Activated CD4-positive, alpha-beta T cell treated with anti-CD3 and anti-CD28 coated beads, Interleukin-2, amount 50 U/mL, for 1 hour (primary cell): ENCODE measurements around the gene ASTN2.

Source experiments
- DNase-seq: peaks from one replicate; pipeline ENCODE4 v3.0.0-alpha.2; 2020

Gene ASTN2

DNA sequence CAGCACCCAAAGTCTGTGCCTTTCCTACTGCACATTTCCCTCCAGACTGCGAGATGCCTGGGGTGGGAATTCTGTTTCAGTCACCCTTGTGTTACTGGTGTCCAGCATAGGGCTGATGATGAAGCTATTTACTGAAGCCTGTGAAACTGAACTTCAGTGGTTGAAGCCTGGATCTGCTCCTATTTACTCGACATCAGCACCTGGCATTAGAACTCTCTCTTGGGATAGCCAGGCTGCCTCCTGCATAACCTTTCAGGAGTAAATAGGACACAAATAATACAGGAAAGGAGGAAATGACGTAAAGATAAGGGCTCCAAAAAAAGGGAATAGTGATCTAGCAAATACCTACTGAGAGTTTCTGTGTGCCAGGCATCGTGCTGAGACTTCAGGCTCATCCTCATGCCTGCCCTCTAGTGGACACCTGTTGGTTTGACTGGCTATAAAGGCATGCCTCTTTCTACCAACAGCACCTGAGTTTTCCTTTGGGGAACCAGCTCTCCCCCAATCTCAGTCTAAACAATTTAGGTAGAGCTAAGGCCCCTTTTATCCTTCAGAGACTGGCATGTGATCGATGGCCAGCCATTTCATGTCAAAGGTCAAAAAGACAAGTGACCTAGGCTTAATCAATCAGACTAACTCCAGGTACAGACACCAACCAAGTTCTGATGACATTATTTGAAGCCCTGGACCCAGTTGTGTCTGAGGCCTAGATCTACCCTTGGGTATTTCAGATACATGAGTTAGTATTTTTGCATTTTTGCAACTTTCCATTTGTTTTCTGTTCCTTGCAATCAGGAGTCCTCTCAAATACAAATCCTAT is 919.8 kb downstream of the ASTN2 start:
- DNase-seq, result no peak

DNA sequence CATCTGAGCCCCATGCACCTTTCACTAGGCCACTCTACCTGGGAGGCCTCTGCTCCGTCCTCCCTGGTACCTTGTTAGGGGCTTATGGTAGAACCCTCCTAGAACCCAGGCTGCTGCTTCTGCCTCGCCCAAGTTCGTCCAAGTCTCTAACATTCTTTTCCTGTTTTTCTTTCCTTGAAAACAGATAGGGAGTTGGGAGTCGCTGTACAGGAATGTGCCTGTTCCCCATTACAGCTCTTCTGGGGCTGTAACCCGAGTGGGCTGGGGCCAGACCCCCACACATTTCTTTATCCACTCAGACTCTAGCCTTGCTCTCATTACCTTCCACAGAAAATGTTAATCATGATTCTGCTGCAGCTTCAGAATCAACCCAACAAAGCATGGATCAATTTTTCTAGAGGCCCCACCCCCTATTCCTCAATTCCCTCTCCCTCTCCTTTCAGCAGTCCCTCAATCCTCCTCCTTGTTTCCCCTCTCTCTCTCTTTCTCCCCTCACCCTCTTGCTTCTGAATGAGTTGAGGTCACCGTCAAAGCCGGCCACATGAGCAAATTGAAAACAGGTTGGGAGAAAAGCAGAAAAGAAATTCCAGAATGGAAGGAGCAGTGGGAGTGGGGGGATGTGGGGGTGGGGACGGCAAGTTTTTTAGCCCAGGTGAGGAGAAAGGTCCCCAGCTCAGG is 921.5 kb downstream of the ASTN2 start:
- DNase-seq, result no peak

DNA sequence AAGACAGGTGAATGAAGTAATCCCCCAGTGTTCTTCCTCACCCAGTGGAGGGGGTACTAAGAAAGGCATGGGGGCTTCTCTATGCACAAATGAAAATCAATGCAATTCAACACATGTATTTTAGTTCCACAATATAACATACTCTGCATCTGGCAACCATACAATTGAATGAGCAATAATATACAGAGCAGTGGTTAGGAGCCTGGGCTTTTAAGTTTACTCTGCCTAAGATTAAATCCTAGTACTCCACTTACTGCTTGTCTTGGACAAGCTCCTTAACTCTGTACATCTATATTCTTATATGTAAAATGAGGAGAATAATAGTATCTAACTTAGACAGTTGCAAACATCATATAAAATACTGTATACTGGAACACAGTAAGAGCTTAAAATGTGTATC is 923.2 kb downstream of the ASTN2 start:
- DNase-seq, result no peak

DNA sequence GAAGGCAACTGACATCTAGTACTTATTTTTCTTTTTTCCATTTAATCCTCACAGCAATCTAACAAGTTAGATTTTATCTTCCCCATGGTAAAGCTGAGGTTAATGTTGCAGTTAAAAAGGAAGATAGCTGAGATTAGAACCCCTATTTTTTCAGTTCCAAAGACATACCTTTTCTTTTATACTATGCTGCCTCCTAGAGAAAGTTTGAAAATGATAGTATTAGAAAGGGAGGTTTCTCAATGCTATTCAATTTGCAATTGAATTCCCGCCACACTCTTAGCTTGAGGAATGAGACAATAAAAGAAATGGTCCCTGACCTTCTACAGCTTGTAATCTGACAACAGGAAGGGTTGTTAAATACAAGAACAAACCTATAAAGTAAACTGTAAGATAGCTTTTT is 923.6 kb downstream of the ASTN2 start:
- no peak for DNase-seq

DNA sequence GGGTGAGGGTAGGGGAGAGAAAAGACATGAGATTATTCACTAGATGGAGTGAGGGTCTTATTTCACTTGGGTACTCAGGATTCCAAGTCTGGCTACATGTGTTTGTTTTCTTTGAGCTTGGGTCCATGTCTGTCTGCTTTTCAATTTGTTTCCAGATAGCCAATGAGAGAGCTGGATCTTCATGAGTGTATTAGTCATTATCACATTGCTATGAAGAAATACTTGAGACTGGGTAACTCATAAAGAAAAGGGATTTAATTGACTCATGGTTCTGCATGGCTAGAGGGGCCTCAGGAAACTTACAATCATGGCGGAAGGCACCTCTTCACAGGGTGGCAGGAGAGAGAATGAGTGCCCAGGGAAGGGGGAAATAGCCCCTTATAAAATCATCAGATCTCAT is 924.5 kb downstream of the ASTN2 start:
- DNase-seq, result no peak

DNA sequence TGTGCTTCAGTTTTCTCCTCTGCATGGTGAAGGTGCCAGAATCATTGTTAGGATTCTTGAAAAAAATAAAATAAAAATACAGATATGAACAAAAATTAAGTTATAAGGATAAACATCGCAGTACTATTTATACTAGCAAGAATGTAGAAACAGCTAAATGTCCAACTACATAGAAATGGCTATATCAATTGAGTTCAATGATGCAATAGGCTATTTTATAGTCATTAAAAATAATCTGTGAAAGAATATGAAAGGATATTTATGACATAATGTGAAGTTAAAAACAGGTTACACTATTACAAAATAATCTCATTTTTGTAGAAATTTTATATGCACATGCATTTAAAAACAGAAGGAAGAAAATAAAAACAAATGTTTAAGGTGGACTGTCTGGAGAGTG is 926.5 kb downstream of the ASTN2 start:
- DNase-seq, result no peak

DNA sequence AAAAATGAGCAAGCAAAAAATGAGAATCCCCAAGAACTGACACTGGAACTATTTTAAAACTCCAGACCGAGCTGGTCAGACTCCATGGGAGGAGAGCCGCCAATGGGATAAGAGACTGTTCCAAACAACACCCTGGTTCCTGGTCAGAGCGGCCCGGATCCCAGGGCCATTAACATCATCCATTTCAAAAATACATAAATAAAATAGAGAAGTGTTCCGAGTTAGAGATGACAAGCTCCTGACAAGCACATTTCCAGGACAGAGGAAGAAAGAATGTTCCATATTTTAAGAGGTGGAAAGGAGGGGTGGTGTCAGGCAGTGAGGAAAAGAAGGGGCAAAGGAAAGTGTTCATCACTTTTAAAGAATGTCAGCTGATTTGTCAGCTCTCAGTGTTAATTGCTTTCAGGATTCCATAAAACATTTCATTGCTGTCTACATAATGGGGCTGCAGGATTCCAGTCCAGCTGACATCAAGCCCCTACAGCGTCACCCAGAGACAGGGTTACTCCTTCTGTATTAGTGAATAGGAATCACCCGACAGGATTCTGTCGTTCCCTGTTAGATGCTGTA is 930.3 kb downstream of the ASTN2 start:
- DNase-seq, result no peak

DNA sequence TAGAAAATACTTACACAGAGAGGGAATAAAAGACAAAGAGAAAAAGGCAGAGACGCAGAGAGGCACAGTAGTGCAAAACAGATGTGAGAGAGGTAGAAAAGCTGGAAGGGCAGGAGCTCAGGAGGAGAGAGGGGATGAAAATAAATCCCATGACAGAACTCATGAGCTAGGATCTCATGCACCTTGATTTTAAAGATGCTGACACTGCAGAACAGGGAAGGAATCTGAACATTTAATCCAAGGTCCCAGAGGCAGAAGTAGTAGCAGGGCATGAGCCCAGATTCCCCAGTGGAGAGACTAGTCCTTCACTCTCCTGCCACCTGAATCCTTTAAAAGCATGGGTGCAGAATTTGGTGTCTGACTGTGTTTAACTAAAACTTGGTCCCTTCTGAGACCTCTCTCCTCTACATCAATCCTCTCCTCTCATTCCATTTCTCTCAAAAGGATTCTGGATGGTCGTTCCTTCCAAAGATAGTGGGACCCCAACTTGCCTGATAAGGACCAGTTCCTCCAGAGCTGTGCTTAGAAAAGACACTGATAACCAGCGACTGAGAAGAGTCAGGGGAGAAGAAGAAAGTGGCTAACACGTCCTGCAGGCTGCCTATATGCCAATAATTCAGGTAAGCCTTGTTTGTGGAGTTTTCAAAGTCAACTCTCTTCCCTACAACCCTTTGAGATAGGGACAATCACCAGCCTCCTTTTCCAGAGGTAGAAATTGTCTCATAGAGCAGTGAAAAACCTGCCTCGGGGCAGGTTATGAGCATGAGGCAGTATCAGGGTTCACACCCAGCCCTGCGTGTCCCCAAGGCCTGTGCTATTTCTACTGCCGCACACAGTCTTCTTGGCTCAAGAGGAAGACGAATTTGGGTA is 931.0 kb downstream of the ASTN2 start:
- DNase-seq, result no peak

DNA sequence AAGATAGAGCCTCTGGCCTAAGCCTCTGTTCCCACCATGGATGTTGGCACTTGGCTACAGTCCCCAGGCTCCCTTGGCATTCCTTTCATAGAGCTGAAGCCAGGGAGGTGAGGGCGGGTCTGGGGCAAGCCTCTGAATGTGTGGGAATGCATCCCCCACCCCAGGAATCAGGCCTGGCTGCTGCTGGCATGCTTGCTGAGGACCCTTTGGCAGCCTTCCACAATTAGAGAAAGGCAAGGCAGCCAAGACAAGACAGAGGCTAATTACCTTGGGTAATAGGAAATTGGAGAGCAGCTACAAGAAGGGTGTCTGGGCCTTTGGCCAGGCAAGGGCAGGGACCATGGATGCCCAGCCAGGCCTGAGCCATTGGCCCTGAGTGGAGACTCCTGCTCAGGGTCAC is 932.1 kb downstream of the ASTN2 start:
- DNase-seq, result no peak

DNA sequence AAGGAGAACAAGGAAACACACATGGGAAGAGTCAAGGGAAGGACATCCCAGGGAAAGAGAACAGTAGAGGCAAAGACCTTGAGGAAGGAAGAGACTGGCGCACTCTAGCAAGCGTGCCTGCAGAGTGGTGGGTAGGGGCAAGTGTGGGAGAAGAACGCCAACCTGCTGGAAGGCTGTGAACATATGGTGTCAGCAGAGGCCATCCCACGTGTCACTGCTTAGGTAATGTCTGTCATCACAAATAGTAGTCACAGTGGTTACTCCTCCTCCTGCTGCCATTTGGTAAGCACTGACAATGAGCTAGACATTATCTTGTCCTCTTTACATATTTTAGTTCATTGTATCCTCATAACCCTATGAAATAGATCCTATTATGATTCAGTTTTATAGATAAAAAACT is 934.2 kb downstream of the ASTN2 start:
- no peak for DNase-seq

DNA sequence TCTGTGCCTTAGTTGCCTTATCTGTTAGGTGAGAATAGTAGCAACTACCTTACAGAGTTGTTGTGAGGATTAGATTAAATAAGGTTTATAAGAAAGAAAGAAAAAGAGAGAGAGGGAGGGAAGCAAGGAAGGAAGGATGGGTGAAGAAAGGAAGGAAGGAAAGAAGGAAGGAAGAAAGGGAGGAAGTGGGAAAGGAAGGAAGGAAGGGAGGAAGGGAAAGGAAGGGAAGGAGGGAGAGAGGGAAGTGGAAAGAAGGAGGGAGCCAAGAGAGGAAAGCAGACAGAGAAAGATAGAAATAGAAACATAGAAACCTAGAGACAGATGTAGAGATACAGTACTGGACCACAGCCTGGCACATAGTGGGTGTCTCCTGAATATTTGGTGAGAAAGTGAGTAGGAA is 934.9 kb downstream of the ASTN2 start:
- DNase-seq, result no peak

DNA sequence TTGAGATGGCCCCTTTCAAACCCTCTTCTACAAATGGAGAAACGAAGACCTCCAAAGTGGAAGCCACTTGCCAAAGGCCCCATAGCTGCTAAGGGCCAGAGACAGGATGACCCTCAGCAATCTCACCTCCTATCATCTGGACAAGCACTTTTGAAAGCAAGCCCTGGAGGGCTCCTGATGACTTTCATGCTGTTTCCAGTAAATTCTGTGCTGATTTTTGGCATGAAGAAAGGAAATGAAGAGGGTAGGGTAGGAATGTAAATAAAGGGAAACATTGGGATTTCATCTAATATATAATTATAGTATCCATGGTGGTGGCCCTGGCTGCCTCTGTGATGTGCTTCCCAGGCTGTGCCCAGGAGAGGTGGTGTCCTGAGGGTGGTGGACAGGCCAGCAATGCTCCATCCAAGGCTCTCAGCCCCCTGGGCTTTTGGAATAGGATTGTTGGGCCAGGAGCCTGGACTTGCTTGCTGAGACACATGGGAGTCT is 935.8 kb downstream of the ASTN2 start:
- no peak for DNase-seq

DNA sequence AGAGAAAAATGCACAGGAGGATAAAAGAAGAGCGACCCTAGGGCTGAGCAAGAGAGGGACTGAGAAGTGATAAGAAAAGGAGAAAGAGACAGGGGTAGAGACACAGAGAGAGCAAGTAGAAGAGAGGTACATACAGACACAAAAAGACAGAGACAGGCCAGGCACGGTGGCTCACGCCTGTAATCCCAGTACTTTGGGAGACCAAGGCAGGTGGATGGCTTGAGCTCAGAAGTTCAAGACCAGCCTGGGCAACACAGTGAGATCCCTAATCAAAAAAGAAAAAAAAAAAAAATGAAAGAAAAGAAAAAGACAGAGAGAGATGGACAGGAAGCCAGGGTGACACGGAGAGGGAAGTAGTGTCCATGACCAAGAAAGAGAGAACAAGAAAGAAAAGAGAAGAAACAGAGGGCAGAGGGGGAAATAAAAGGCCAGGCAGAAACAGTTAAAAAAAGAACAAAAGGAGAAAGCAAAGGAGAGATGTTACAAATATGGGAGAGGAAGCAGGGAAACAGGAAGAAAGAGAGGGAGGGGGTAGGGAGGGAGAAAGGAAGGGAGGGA is 937.2 kb downstream of the ASTN2 start:
- DNase-seq, result no peak

DNA sequence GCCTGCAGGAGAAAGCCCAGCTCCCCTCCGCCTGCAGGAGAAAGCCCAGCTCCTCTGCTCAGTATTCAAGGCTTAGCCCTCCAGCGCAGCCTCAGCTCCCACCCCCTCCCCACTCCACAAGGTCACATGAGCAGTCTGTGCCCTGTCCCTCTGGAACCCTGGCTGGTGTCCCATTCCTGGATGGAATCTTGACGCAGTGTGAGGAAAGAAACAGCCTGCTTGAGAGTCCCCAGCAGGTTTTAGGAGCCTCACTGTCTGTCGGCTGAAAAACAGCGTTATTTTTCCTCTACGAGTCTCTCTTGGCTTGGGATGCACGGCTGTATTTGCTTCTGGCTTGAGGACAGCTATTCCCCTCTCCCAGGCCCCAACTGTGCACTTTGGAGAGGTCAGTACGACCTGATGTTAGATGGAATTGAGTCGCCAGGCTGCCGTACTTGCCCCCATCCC is 937.9 kb downstream of the ASTN2 start:
- no peak for DNase-seq

DNA sequence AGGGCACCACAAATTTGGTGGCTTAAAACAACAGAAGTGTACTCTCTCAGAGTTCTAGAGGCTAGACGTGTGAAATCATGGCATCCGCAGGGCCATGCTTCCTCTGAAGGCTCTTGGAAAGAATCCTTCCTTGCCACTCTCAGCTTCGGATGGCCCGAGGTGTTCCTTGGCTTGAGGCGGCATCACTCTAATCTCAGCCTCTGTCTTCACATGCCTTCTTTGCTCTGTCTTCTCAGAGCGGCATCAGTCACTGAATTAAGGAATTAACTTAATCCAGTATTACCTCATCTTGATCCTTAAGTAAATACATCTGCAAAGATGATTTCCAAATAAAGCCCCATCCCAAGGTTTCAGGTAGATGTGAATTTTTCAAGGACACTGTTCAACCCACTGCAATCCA is 938.9 kb downstream of the ASTN2 start:
- DNase-seq, result no peak

DNA sequence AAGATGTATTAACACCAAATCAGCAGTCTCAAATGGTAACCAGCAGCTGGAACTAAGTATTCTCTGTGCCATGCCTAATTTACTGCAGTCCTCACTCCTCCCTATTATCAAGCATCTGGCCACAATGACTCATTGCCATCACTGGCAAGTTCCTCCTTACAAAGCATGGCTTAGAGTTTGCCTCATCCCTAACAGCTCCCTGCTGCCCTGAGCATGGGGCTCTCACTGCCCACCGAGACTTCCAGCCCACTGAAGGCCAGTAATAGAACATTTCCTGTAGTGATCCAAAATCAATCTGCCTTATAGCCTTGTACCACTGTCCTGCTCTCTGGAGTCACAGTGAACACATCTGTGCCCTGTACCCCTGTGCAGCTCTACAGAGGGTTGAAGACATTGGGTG is 939.7 kb downstream of the ASTN2 start:
- no peak for DNase-seq

DNA sequence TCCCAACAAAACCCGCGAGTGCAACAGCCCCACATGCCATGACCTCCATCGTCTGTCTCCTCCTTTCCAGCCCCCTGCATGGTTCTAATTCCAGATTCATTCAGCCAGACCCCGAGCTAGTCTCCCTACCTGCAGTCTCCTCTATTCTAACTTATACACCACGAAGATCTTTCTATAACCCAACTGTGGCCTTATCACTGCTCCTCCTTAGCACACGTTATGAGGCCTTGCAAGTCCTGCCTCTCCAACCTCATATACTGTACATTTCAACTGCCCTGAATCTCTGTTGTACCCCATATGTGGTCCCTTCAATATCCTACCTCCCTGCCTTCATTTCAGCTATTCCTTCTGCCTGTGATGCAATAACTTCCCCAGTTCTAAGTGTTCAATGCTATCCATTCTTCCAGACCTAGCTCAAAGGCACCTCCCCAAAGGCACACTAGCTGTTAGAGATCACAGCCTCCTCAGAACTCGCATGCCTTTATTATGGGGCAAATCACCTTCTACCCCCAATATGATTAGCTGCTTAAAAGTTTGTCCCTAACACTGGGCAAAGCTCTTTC is 942.8 kb downstream of the ASTN2 start:
- DNase-seq, result no peak

DNA sequence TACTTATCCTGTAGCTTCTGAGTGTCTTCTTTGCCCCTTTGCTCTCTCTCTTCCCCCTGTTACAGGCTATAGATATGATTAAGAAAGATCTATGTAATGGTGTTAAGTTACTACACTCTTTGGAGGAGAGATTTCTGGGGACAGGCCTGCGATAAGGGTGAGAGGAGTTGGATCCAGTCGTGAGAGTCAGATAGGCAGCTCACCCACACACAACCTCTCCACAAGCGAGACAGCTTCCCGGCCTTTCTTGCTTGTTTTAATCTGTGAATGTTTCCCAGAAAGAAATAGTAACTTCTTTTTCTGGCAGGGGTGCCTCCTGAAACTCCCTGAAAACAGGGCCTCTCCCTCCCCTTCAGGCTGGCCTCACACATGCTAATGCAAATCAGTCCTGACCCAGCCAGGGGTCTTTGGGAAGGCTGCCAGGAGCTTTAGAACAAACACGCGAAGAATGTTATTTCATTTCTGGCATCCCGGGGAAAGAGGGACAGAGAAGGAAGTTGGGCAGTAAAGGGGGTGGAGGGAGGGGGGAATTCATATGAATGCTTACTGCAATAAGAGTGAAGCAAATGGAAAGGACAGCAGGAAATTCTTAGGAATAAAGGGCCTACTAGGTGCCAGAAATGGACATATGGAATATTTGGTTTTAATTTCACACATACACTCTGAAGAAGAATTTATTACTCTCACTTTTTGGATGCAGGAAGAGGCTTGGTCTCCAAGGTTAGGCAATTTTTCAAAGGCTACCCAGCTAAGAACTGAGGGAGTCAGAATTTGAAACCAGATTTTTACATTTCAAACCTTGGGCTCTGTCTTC is 943.6 kb downstream of the ASTN2 start:
- DNase-seq, result no peak

DNA sequence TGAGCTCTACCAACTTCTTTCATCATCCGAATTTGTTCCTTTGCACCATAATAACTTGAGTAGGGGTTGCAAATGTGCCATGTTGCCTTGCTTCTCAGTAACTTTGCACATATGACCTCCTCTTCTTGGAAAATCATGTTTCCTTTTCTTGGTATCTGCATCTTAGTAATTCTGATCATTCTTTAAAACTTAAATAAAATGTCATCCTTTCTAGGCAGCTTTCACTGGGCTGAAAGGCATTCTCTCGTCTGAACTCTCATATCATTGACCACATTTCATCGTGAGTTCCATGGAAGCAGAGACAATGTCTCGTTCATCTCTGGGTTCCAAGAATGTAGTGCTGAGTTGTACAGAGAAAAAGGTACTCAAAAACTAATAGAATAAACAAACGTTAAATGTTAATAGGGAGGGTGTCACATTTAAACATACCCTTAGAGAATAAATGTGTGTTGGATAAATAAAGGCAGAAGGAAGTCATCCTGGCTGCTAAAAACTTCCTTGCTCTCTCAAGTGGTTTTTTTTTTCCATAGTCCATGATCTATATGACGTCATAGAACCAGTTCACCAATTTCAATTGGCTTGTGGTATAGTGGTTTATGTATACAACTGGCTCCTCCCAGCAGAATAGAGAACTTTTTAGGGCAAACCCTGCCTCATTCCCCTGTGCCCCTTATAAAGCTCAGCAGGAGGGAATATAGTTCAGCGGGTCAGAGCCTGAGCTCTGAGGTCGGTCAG is 945.9 kb downstream of the ASTN2 start:
- no peak for DNase-seq

DNA sequence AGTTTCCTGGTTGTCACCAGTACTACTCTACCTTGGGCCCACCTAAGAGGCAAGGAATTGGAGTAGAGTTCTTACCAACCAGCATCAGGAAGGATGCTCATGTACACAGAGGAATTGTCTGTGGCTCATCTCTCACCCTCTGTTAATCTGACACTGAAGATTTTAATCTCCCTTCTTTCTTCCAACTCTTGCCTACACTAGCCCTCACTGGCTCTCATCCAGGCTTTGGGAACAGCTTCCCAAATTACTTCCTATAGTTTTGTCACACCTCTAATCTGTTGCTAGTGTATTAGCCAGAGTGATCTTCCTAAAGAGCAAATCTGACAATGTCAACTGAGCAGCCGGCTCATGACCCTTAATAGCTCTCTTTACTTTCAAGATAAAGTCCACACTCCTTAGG is 946.5 kb downstream of the ASTN2 start:
- no peak for DNase-seq
